Skeletal muscle tissue (tissue), 4 donors: ENCODE measurements around the gene KLF6. TPM values are rescaled to one million over a fixed set of nuclear protein-coding genes. Genes with fewer than 3 reads are reported as not detected.

ENCODE experiments used
- H3K27ac ChIP-seq: one replicate; pipeline ENCODE4 v1.7.0; 2013; ENCODE audit warnings: mild to moderate bottlenecking, low read depth, low read length, inconsistent platforms
- H3K27me3 ChIP-seq, 3 donors: one replicate each; pipeline ENCODE4 v1.7.0; 2013; ENCODE audit warnings: low read length in 3 of 3; ENCODE audit not compliant: control insufficient read depth in 3 of 3, insufficient read depth in 3 of 3
- H3K36me3 ChIP-seq, 3 donors: one replicate each; pipeline ENCODE4 v1.7.0; 2013; ENCODE audit warnings: low read length in 3 of 3; ENCODE audit not compliant: control insufficient read depth in 3 of 3, insufficient read depth in 3 of 3
- H3K4me1 ChIP-seq, 3 donors: one replicate each; pipeline ENCODE4 v1.7.0; 2013; ENCODE audit warnings: low read length in 3 of 3, mild to moderate bottlenecking in 3 of 3; ENCODE audit not compliant: control insufficient read depth in 3 of 3, insufficient read depth in 3 of 3
- H3K4me3 ChIP-seq, 3 donors: one replicate each; pipeline ENCODE4 v1.7.0; 2013; ENCODE audit warnings: low read length in 3 of 3
- H3K9ac ChIP-seq, 3 donors: one replicate each; pipeline ENCODE4 v1.7.0; 2013; ENCODE audit warnings: low read length in 3 of 3, mild to moderate bottlenecking in 3 of 3, moderate library complexity in 2 of 3, low read depth in 1 of 3
- H3K9me3 ChIP-seq, 3 donors: one replicate each; pipeline ENCODE4 v1.7.0; 2013; ENCODE audit warnings: low read length in 3 of 3; ENCODE audit not compliant: control insufficient read depth in 3 of 3
- total RNA-seq: library from RNA; depleted of rRNA; stranded (reverse); fragments of >200 nt; gene quantifications from one replicate; pipeline ENCODE4 v1.2.3, GENCODE V29; 2014
- donor health status: Osteomylitis.

Gene KLF6
- total RNA-seq, 1 donor from 2014 or later, result 50.6 TPM

- peak overlapping the region; percentile 99 for H3K27ac ChIP-seq
- H3K9me3 ChIP-seq, result no peaks in the 10 kb centered on the region
- H3K4me3 ChIP-seq, result peak overlapping the region in 2 of 3 donors; percentile 4 to 29
- H3K4me1 ChIP-seq, result peaks cover 63 to 74% (median 67%) of the 10 kb centered on the region in 3 donors
- H3K36me3 ChIP-seq, result peaks cover 43% of the 10 kb centered on the region in 3 donors
- peak overlapping the region in 2 of 3 donors; percentile 15 to 45 for H3K9ac ChIP-seq
- H3K27me3 ChIP-seq, result no peaks in the 10 kb centered on the region
These were observed 8.0 kb downstream of the KLF6 start for GRCh38 chr10:3776796-3777571.

GRCh38 chr10:3775696-3776551 is 9.1 kb downstream of the KLF6 start:
- peak overlapping the region; percentile 23 to 41 (median 26) for H3K9ac ChIP-seq
- H3K27ac ChIP-seq, result peak overlapping the region; percentile 99
- no peak overlapping the region for H3K4me3 ChIP-seq
- no peaks in the 10 kb centered on the region for H3K9me3 ChIP-seq
- H3K27me3 ChIP-seq, result no peaks in the 10 kb centered on the region
- peaks cover 32 to 35% (median 33%) of the 10 kb centered on the region in 3 donors for H3K36me3 ChIP-seq
- peaks cover 53 to 64% (median 57%) of the 10 kb centered on the region in 3 donors for H3K4me1 ChIP-seq

DNA sequence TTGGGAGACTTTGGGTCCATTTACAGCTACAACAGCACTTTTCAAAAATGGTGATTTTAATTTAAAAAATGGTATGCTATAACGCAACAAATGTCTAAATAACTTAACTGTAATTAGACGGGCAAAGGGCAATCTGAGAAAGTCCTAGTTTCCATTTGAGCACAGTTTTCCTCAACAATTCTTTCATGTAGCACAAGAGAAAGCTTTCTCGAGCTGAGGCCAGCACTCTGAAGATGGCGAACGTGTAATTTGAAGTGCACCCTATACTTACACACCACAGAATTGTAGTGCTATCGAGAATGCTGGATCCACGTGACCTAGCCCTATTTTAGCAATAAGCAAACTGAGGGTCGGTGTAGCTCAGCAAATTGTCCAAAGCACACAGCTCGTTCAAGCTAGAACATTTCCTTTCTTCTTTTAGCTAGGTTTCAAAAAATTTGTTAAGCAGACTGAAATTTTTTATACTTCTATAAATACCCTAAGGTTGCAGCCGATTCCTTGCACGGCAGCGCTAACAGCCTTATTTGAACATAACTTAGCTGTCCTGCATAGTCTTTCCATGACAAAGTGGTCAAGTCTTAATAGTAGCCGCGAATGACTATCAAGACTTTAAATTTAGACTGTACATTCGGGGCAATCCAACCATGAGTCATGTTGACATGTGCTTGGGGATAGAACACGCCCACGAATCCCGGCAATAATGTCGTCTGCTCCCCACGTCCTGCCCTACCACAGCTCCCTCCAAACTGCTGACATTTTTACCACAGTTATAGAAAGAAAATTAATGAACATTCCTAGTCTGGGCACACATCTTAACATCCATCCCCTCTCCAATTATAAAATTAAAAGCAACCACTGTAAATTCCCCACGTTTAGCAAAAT is 10.0 kb downstream of the KLF6 start:
- no peaks in the 10 kb centered on the region for H3K27me3 ChIP-seq
- H3K9me3 ChIP-seq, result no peaks in the 10 kb centered on the region
- no peak overlapping the region for H3K4me3 ChIP-seq
- peaks cover 23 to 27% (median 24%) of the 10 kb centered on the region in 3 donors for H3K36me3 ChIP-seq
- H3K27ac ChIP-seq, result peak overlapping the region; percentile 99
- H3K4me1 ChIP-seq, result peaks cover 44 to 55% (median 48%) of the 10 kb centered on the region in 3 donors
- H3K9ac ChIP-seq, result peak overlapping the region in 1 of 3 donors; percentile 41

DNA sequence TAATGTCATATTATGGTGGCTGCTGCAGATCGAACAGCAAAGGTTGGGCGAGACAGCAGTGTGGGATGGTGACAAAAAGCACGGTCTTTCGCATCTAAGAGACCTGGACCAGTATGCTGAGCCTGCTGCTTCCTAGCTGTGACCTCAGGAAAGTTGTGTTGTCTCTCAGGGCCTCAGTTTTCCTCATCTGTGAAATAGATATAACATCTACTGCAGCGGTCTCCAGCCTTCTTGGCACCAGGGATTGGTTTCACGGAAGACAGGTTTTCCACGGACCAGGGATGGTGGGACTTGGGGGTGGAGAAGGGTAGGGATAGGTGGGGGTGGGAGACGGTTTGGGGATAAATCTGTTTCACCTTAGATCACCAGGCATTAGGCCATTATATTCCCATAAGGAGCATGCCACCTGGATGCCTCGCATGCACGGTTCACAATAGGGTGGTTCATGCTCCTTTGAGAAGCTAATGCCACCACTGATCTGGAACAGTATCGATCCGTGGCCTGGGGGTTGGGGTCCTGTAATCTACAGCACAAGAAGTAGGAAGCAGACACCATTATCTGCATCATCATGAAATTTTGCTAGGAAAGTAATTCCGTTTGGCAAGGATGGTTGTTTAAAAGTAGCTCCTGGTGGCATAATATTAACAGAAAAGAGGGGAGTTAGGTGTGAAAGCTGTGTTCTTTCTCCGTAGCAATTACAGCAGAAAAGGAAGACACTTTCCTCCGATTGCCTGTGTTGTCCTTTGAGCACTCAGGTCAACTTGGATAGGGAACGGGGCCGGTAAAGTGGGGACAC is 10.8 kb downstream of the KLF6 start:
- no peaks in the 10 kb centered on the region for H3K9me3 ChIP-seq
- H3K9ac ChIP-seq, result peak overlapping the region in 1 of 3 donors; percentile 28
- no peaks in the 10 kb centered on the region for H3K27me3 ChIP-seq
- peak overlapping the region; percentile 99 for H3K27ac ChIP-seq
- peaks cover 36 to 47% (median 40%) of the 10 kb centered on the region in 3 donors for H3K4me1 ChIP-seq
- H3K4me3 ChIP-seq, result no peak overlapping the region
- peaks cover 15 to 20% (median 16%) of the 10 kb centered on the region in 3 donors for H3K36me3 ChIP-seq

DNA sequence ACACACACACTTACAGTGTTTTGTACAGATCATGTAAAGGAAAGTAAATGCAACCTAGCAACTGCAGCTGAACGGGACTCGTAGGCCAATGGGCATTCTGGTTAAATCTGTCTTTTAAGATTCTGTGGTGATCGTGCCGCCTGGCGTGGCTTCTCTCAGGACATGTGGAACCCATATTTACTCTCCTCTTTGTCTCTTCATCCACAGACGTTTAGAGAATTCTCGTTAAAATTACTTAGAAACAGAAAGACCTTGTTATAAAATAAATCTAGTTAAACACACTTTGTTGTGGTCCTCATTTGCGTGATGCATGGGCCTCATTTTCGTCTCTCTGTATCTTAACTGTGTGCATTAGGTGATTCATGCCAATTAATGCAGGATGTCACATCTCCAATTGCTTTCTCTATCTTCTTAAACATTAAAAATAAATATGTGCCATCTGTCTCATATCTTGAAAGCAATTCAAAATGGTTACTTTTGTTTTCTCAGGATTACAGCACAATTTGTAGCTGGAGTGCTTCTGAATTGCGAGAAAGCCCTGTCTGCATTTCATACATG is 11.5 kb downstream of the KLF6 start:
- Histone ChIP-seq H3K4me1 (peaks cover 30 to 40% (median 34%) of the 10 kb centered on the region in 3 donors), H3K27me3 (no peaks in the 10 kb centered on the region), H3K9ac (no peak overlapping the region), H3K27ac (no peak overlapping the region), H3K4me3 (no peak overlapping the region), H3K9me3 (no peaks in the 10 kb centered on the region), H3K36me3 (peaks cover 9 to 13% (median 9%) of the 10 kb centered on the region in 3 donors)

GRCh38 chr10:3772361-3773171 is 12.4 kb downstream of the KLF6 start:
- no peak overlapping the region for H3K9ac ChIP-seq
- H3K4me1 ChIP-seq, result peaks cover 24 to 31% (median 27%) of the 10 kb centered on the region in 3 donors
- H3K9me3 ChIP-seq, result no peaks in the 10 kb centered on the region
- H3K27me3 ChIP-seq, result no peaks in the 10 kb centered on the region
- no peak overlapping the region for H3K4me3 ChIP-seq
- H3K27ac ChIP-seq, result no peak overlapping the region
- H3K36me3 ChIP-seq, result peaks cover 5 to 8% (median 7%) of the 10 kb centered on the region in 3 donors

GRCh38 chr10:3770611-3771110 is 14.3 kb downstream of the KLF6 start:
- Histone ChIP-seq H3K4me3 (no peak overlapping the region), H3K27me3 (no peaks in the 10 kb centered on the region), H3K27ac (no peak overlapping the region), H3K4me1 (peaks cover 9 to 15% (median 9%) of the 10 kb centered on the region in 3 donors), H3K9me3 (no peaks in the 10 kb centered on the region), H3K9ac (no peak overlapping the region), H3K36me3 (peaks cover 0 to 2% (median 0%) of the 10 kb centered on the region in 3 donors)

DNA sequence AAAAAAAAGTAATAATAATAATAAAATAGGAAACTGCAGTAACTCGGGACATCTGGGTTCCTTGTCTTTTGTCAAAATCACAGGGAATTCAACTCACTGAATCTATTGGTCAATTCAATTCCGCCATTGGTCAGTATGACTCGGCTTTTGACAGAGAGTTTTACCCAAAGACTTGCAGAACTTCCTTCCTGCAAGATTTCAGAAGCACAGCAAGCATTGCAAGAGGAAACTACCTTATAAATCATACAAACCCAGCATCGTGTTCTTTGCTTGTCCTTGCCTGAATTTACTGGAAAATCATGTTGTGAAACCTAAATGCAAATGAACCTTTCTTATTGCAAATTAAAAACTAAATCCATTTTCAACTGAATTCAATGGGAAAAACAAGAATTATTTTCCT is 15.5 kb downstream of the KLF6 start:
- Histone ChIP-seq H3K4me1 (peaks cover 0 to 9% (median 3%) of the 10 kb centered on the region in 3 donors), H3K27ac (no peak overlapping the region), H3K9me3 (no peaks in the 10 kb centered on the region), H3K36me3 (peaks cover 0 to 2% (median 0%) of the 10 kb centered on the region in 3 donors), H3K27me3 (no peaks in the 10 kb centered on the region), H3K9ac (no peak overlapping the region), H3K4me3 (no peak overlapping the region)
